ENCODE data around the gene GRIK4.

GRCh38 chr11:120894202-120894985, 382.8 kb downstream of the GRIK4 start:
- TF ChIP-seq CTCF (IDR thresholded peaks at IDR 0.05; ENCODE audit: poor library complexity, severe bottlenecking) (no peak), EZH2 (IDR thresholded peaks at IDR 0.05; ENCODE audit: borderline replicate concordance, insufficient read depth, low read length, poor library complexity, severe bottlenecking) (no peak), POLR2AphosphoS5 (IDR thresholded peaks at IDR 0.05) (no peak), SMC3 (conservative IDR thresholded peaks at IDR 0.05; ENCODE audit: poor library complexity) (no peak), RAD21 (conservative IDR thresholded peaks at IDR 0.05) (no peak), EP300 (conservative IDR thresholded peaks at IDR 0.05; ENCODE audit: poor library complexity, severe bottlenecking) (no peak), REST (IDR thresholded peaks at IDR 0.05; ENCODE audit: borderline replicate concordance) (no peak)

All from neural cell (in vitro differentiated cells).